ENCODE results near the gene HMOX1. TPM values are rescaled to one million over a fixed set of nuclear protein-coding genes. Genes with fewer than 3 reads are reported as not detected.
"Not testable (repeated sequence)": the region's sequence is repeated elsewhere in the genome, so short reads cannot be mapped to it uniquely, and the experiment has no call there.

HMOX1 gene
- total RNA-seq, 6 experiments from 2014 or later, result 15.7 to 255 (median 47.2) TPM

DNA sequence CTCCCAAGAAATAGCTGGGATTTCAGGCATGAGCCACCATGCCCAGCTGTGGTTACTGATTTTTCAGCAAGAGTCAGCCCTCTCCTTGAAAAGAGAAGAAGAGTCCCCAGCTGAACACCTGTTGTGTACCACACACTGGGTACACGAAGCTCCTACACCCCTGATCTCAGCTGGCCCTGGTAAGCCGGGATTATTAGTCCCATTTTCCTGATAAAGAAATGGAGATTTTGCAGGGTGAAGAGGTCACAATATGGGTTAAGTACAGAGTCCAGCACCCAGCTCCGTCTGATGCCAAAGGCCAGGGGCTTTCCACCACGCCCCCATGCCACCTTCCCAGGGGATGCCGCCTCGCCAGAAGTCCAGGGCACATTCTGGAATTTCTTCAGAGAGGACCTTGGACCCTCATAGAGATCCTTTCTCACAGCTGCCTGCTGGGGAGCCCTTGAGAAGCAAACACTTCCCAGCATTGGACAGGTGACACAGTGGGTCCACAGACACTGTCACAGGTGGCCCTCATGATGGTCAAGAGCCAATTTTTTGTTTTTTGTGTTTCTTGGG, 19.8 kb upstream of the HMOX1 start:
- ATAC-seq (no peak), DNase-seq (no peak)
- Histone ChIP-seq H3K9me3 (no peaks in the 10 kb centered on the region), H3K4me1 (peaks cover 0 to 3% (median 0%) of the 10 kb centered on the region in 4 donors), H3K36me3 (no peaks in the 10 kb centered on the region), H3K27ac (no peak overlapping the region), H3K27me3 (no peaks in the 10 kb centered on the region), H3K4me3 (no peak overlapping the region)
- intact Hi-C loops (cut with DNase I), result no loop called here
- WGBS (ENCODE audit: insufficient coverage, low coverage, low lambda C conversion rate, missing lambda C conversion rate), result 11% methylated on average over 3 of the region's 6 CpGs
- TF ChIP-seq POLR2A (IDR thresholded peaks at IDR 0.05), result no peak
- TF ChIP-seq, protein P1, sequence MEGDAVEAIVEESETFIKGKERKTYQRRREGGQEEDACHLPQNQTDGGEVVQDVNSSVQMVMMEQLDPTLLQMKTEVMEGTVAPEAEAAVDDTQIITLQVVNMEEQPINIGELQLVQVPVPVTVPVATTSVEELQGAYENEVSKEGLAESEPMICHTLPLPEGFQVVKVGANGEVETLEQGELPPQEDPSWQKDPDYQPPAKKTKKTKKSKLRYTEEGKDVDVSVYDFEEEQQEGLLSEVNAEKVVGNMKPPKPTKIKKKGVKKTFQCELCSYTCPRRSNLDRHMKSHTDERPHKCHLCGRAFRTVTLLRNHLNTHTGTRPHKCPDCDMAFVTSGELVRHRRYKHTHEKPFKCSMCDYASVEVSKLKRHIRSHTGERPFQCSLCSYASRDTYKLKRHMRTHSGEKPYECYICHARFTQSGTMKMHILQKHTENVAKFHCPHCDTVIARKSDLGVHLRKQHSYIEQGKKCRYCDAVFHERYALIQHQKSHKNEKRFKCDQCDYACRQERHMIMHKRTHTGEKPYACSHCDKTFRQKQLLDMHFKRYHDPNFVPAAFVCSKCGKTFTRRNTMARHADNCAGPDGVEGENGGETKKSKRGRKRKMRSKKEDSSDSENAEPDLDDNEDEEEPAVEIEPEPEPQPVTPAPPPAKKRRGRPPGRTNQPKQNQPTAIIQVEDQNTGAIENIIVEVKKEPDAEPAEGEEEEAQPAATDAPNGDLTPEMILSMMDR (IDR thresholded peaks at IDR 0.05), result no peak

DNA sequence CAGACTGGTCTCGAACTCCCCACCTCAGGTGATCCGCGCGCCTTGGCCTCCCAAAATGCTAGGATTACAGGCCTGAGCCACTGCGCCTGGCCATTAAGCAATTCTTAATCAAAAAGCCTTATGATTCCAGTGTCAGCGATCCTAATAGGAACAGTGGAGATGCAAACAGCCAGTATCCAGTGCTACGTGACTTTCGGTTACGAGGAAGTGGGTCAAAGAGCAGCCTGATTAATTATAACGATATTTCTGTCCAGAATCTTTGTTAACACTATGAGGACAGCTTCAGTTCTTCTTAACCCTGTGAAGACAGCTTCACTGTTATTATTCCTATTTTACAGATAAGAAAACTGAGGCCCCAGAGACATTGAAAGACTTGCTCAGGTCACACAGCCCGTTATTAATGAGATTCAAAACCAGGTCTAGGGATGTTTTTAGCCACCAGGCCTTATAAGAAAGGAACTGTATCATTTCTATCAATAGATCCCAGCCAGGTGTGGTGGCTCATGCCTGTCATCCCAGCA, 17.3 kb upstream of the HMOX1 start:
- no peaks in the 10 kb centered on the region for H3K4me1 ChIP-seq
- no peaks in the 10 kb centered on the region for H3K9me3 ChIP-seq
- H3K4me3 ChIP-seq, result no peak overlapping the region
- no peak for ATAC-seq
- TF ChIP-seq POLR2A (IDR thresholded peaks at IDR 0.05), result no peak
- TF ChIP-seq, protein P1 (IDR thresholded peaks at IDR 0.05), result no peak
- no peaks in the 10 kb centered on the region for H3K36me3 ChIP-seq
- 83% methylated on average over 7 of the region's 11 CpGs for WGBS (ENCODE audit: insufficient coverage, low coverage, low lambda C conversion rate, missing lambda C conversion rate)
- intact Hi-C loops (cut with DNase I), result no loop called here
- H3K27ac ChIP-seq, result no peak overlapping the region
- H3K27me3 ChIP-seq, result no peaks in the 10 kb centered on the region
- DNase-seq, result no peak

DNA sequence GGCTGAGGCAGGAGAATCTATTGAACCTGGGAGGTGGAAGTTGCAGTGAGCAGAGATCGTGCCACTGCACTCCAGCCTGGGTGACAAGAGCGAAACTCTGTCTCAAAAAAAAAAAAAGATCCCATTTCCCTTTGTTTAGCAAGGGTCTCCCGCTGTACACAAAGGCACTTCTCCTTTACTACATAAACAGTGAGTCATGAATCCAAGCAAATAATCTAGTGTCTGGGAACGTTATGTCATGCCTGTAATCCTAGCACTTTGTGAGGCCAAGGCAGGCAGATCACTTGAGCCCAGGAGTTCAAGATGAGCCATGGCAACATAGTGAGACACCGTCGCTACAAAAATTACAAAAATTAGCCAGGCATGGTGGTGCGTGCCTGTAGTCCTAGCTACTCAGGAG, 16.7 kb upstream of the HMOX1 start:
- H3K4me1 ChIP-seq; H3K36me3 ChIP-seq; H3K9me3 ChIP-seq; DNase-seq; H3K4me3 ChIP-seq; H3K27ac ChIP-seq; H3K27me3 ChIP-seq; intact Hi-C loops (cut with DNase I): not testable (repeated sequence)
- WGBS (ENCODE audit: insufficient coverage, low coverage, low lambda C conversion rate, missing lambda C conversion rate), result 63% methylated on average over 6 of the region's 7 CpGs
- ATAC-seq, result peak in 2 of 4 donors; percentile 39 to 44

DNA sequence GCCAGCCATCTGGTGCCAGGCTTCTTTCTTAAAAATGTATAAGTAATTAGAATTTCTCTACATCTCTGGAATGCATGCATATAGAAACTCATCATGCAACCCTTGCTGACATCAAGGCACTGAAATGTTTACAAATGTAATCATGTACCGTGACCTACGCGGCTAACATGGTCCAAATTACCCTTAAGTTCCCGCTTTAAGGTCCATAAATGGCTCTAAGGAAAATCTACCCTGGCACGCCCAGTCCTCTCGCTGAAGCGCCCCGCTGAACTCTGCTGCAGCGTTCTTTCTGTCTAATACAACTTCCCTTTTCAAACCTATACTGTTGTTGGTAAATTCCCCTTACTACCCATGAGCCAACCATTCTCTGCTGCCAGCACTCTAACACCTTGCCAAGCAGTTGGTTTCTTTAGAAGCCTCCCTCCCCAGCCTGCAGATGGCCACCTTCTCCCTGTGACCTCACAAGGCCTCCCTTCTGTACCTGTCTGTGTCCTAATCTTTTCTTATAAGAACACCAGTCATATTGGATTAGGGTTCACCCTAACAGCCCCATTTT, 13.5 kb upstream of the HMOX1 start:
- no peak for TF ChIP-seq POLR2A (IDR thresholded peaks at IDR 0.05)
- TF ChIP-seq, protein P1 (IDR thresholded peaks at IDR 0.05), result no peak
- Histone ChIP-seq H3K27me3 (no peaks in the 10 kb centered on the region), H3K4me1 (peaks cover 0 to 10% (median 2%) of the 10 kb centered on the region in 4 donors), H3K4me3 (no peak overlapping the region), H3K9me3 (no peaks in the 10 kb centered on the region), H3K36me3 (no peaks in the 10 kb centered on the region), H3K27ac (peak overlapping the region in 1 of 3 donors; percentile 3)
- DNase-seq, result no peak
- intact Hi-C loops (cut with DNase I), result no loop called here
- peak in 2 of 4 donors; percentile 6 to 21 for ATAC-seq
- WGBS (ENCODE audit: insufficient coverage, low coverage, low lambda C conversion rate, missing lambda C conversion rate), result 56% methylated on average over 9 of the region's 9 CpGs

DNA sequence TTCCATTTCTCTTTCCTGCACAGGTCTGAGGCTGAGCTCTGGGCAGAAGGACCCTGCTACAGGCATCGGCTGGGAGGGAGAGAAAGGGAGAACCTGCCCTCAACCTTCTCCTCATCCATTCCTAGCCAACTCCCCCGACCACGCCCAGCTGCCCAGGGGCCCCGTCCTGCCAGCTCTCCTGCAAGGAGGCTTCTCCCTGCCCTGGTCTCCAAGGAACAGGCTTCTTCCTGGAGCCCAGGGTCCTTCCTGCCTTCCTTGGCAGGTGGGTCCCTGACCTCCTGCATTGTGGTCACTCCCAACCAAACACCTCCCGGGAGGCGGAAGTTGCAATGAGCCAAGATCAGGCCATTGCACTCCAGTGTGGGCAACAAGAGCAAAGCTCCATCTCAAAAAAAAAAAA, 12.5 kb upstream of the HMOX1 start:
- H3K36me3 ChIP-seq, result no peaks in the 10 kb centered on the region
- WGBS (ENCODE audit: insufficient coverage, low coverage, low lambda C conversion rate, missing lambda C conversion rate), result 42% methylated on average over 2 of the region's 6 CpGs
- H3K27ac ChIP-seq, result no peak overlapping the region
- H3K27me3 ChIP-seq, result no peaks in the 10 kb centered on the region
- ATAC-seq (peak in 1 of 4 donors; percentile 10), DNase-seq (no peak)
- H3K9me3 ChIP-seq, result no peaks in the 10 kb centered on the region
- H3K4me1 ChIP-seq, result peaks cover 0 to 10% (median 2%) of the 10 kb centered on the region in 4 donors
- H3K4me3 ChIP-seq, result no peak overlapping the region
- no peak for TF ChIP-seq POLR2A (IDR thresholded peaks at IDR 0.05)
- TF ChIP-seq, protein P1 (IDR thresholded peaks at IDR 0.05), result no peak
- intact Hi-C loops (cut with DNase I), result no loop called here
